ENCODE results near the gene CHAC2. TPM values are rescaled to one million over a fixed set of nuclear protein-coding genes. Genes with fewer than 3 reads are reported as not detected.

Gene CHAC2
- total and polyA plus RNA-seq, 2 of the 13 experiments (the other 11 are each of a cell fraction or from before 2014, with no cell fraction given) = 1.7 to 10.7 TPM

- TF ChIP-seq MAFK (conservative IDR thresholded peaks at IDR 0.05 in 1 of 2, IDR thresholded peaks at IDR 0.05 in 1 of 2; ENCODE audit: low read length in 2 of 2) (peak; percentile 57 to 61; a peak in 3 of 4 replicates), ZNF574 (CRISPR knock-in tag; IDR thresholded peaks at IDR 0.05) (no peak), MED1 (CRISPR knock-in tag; IDR thresholded peaks at IDR 0.05) (no peak), GPBP1L1 (CRISPR knock-in tag; IDR thresholded peaks at IDR 0.05) (no peak), CBX1 (IDR thresholded peaks at IDR 0.05; ENCODE audit: low read depth) (no peak), CEBPB (IDR thresholded peaks at IDR 0.05; ENCODE audit: borderline replicate concordance, low read depth, low read length) (peak; percentile 49; the same call in 1 of the 2 replicates), MBNL3 (CRISPR knock-in tag; conservative IDR thresholded peaks at IDR 0.05) (no peak), RELA (CRISPR knock-in tag; IDR thresholded peaks at IDR 0.05) (no peak), NR0B2 (CRISPR knock-in tag; IDR thresholded peaks at IDR 0.05) (no peak), CENPT (CRISPR knock-in tag; IDR thresholded peaks at IDR 0.05; ENCODE audit: low read depth) (no peak), TIGD3 (CRISPR knock-in tag; IDR thresholded peaks at IDR 0.05; ENCODE audit: borderline replicate concordance) (no peak), UBTF (CRISPR knock-in tag; IDR thresholded peaks at IDR 0.05) (no peak), HDAC1 (CRISPR knock-in tag; IDR thresholded peaks at IDR 0.05) (no peak), MAFF (IDR thresholded peaks at IDR 0.05; ENCODE audit: low read depth, low read length) (peak; percentile 46; the same call in 1 of the 2 replicates), PPARG (CRISPR knock-in tag; conservative IDR thresholded peaks at IDR 0.05) (no peak), ZFP62 (CRISPR knock-in tag; IDR thresholded peaks at IDR 0.05) (no peak), ZNF615 (CRISPR knock-in tag; IDR thresholded peaks at IDR 0.05; ENCODE audit: borderline replicate concordance) (no peak), CSRNP2 (CRISPR knock-in tag; conservative IDR thresholded peaks at IDR 0.05; ENCODE audit: low read depth) (no peak), ZNF253 (CRISPR knock-in tag; IDR thresholded peaks at IDR 0.05; ENCODE audit: borderline replicate concordance) (no peak), HHEX (CRISPR knock-in tag; IDR thresholded peaks at IDR 0.05) (no peak)
These were observed 45.5 kb downstream of the CHAC2 start (continued) for GRCh38 chr2:53813151-53813550.
